ENCODE results near the gene SGF29.
"Not testable (repeated sequence)": the region's sequence is repeated elsewhere in the genome, so short reads cannot be mapped to it uniquely, and the experiment has no call there.

SGF29 gene

DNA sequence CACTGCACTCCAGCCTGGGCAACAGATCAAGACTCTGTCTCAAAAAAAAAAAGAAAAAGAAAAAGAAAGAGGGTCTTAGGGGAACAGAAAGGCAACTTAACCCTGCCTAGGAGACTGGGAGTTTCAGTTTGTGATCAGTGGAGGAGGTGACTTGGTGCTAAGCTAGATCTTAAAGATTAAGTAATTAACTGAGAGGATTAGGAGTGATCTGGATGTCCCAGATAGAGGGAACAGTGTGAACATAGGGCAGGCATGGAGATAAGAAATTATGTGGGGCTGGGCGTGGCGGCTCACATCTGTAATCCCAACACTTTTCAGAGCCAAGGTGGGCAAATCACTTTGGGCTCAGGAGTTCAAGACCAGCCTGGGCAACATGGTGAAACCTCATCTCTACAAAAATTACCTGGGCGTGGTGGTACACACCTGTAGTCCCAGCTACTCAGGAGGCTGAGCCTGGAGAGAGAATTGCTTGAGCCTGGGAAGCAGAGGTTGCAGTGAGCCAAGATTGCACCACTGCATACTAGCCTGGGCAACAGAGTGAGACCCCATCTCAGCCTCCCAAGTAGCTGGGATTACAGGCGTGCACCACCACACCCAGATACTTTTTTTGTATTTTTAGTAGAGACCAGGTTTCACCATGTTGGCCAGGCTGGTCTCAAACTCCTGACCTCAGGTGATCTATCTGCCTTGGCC lies 12.7 kb downstream of the SGF29 start:
- not testable (repeated sequence) for DNase-seq (ENCODE audit: low spot score)

DNA sequence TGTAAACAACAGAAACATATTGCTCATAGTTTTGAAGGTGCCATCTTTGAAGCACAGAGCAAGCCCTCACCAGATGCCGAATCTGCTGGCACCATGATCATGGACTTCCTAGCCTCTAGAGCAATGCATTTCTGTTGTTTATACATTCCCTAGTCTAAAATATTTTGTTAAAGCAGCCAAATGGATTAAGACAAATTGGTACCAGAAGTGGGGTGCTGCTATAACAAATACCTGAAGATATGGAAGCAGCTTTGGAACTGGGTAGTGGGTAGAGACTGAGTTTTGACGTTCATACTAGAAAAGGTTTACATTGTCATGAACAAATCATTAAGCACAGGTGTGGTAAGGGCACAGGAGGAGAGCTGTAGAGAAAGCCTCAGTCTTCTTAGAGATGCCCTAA lies 13.6 kb downstream of the SGF29 start:
- no peak for DNase-seq (ENCODE audit: low spot score)

DNA sequence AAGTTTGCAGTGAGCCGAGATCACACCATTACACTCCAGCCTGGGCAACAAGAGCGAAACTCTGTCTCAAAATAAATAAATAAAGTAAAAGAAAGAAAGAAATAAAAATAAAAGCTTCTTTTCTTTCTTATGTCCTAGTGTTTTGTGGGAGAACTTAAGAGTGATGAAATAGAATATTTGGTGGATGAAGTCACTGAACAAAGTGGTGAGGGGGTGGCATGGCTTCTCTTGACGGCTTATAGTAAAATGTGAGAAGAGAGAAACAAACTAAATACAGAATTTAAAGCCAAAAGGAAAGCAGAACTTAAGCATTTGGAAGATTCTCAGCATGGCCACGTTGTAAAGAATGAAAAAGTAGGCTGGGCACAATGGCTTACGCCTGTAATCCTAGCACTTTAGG lies 15.3 kb downstream of the SGF29 start:
- no peak for DNase-seq (ENCODE audit: low spot score)

DNA sequence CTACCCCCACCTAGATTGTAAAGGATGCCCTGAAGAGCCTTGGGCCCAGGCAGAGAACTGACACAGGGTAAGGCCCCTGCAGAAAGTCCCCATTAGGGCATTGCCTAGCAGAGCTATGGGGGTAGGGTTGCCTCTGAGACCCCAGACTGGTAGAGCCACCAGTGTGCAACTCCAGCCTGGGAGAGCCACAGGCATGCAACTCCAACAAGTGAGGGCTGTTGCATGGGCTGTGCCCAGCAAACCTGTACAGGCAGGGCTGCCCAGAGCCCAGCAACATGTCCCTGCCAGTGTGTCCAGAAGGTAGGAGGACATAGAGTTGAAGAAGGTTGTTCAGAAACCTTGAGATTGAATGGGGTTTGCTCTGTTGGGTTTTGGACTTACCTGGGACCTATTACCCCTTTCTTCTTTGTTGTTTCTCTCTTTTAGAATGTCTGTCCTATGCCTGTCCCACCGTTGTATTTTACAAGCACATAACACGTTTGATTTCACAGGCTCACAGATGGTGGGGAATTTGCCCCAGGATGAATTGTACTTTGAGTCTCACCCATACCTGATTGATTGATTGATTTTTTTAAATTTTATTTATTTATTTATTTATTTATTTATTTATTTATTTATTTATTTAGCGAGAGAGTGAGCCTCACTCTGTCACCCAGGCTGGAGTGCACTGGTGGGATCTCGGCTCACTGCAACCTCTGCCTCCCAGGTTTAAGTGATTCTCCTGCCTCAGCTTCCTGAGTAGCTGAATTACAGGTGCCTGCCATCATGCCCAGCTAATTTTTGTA lies 16.4 kb downstream of the SGF29 start:
- no peak for DNase-seq (ENCODE audit: low spot score)

DNA sequence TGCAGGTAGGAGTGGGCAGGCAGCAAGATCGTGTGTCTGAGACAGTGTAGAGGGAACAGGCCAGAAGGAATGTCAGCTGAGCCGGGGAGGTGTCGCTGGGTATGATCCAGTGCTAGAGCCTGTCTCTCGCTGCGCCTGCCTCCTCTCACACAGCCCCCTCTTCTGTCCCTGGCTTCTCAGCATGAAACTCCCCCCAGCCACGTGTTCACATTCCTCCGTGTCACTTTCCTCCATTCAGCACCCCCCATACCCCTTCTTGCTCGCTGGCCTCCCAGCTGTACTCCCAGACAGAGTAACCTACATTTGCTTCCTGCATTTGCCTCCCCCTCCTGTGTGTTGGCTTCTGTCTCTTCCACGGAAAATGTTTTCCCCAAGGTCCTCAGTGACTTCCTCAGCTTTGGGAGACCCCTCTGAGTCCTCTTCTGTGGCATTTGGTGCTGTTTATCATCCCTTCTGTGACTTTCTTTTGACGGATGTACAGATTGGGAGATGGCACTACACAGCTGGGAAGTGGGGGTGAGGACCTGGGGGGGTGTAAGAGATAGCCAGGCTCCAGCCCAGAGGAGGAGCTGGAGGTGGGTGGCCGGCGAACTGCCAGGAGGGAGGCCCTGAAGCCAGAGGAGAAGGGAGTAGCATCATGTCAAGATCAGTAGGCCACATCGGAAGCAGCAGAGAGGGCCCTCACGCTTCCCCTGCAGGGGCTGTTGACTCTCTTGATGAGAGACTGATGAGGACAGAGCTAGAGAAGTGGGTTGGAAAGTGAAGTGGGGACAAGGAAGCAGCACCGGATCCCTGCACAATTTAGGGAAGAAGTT lies 19.2 kb downstream of the SGF29 start:
- DNase-seq (ENCODE audit: low spot score): no peak

DNA sequence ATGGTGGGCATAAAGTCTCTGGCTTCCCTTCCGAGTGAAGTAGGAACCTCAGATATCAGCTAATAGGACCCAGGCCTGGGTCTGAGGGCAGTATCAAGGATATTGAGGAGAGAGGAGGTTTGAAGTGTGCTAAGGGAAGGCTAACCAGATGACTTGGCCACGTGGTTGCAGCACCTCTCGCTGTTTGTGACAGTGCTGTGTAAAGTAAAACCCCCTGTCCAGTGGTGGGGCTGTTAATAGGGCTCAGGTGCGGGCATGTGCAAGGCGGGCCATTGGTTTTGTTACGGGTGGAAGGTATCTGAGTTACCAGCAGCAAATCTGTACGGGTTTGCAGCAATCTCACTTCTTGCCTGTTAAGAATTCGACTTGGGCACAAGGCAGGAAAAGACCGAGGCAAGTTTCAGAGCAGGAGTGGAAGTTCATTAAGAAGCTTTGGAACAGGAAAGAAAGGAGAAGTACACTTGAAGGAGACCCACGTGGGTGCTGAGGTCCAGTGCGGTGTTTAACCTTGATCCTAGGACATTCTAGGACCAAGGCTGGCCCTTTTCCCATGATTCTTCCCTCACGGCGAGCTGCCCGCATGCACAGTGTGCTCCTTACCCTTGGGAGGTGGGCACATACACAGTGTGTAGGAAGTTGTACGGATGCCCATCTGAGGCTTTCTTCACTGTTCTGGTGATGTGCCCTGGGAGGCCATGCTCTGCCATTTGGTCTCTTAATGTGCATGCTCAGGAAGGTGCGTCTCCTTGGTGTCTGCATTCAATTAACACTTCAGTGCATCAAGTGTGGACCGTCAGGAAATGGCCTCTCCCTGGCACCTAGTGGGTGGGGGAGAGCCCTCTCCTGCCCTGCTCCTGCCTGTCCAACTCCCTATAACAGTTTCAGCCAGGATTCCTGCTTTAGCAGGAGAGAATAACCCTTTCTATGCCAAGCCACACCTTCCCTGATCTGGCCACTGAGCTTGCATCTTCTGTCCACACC lies 20.3 kb downstream of the SGF29 start:
- DNase-seq (ENCODE audit: low spot score): no peak

DNA sequence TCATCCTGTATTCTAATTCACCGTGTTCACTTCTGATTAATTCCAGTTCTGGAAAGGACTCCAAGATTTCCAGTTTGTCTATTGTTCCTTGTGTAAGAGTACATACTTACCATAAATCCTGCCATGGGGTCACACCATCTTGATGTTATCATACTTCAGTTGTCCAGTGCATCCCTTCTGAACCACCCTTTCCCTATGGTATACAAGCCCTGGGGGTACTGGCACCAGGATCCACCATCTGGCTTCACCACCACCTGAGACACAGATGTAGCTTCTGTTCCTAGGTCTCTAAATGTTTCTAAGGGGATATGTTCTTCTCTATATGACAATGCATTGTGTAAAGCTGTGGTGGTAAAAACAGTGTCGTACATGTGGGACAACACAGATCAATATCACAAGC lies 21.2 kb downstream of the SGF29 start:
- DNase-seq (ENCODE audit: low spot score): no peak

DNA sequence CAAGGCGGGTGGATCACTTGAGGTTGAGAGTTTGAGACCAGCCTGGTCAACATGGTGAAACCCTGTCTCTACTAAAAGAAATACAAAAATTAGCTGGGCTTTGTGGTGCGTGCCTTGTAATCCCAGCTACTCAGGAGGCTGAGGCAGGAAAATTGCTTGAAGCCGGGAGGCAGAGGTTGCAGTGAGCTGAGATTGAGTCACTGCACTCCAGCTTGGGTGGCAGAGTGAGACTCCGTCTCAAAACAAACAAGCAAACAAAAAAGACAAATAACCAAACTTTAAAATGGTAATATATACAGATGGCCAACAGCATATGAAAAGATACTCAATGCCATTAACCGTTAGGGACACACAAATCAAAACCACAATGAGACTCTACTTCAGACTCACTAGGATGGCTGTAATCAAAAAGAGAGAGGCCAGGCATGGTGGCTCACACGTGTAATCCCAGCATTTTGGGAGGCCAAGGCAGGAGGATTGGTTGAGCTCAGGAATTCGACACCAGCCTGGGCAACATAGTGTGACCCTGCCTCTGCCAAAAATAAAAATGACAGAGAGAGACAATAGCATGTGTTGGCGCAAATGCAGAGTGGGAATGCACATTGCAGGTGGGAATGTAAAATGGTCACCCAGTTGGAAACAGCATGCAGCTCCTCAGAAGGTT lies 21.9 kb downstream of the SGF29 start:
- no peak for DNase-seq (ENCODE audit: low spot score)

DNA sequence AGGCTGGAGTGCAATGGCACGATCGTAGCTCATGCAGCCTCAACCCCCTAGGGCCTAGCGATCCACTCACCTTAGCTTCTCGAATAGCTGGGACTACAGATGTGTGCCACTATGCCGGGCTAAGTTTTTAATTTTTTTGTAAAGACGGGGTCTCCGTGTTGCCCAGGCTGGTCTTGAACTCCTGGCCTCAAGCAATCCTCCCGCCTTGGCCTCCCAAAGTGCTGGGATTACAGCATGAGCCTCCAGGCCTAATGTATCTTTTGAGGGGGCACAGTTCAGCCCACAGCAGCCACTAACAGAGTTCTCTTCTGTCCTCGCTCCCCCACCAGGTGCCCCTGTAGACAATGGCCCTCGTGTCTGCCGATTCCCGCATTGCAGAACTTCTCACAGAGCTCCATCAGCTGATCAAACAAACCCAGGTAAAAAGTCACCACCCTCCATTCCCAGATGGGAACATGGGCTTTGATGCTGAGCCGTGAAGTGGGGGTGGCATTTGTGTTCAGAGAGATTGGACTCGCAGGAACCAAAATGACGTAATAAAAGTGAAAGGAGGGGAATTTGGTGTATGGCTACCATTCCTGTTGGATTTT lies 27.1 kb downstream of the SGF29 start:
- DNase-seq (ENCODE audit: low spot score): no peak

DNA sequence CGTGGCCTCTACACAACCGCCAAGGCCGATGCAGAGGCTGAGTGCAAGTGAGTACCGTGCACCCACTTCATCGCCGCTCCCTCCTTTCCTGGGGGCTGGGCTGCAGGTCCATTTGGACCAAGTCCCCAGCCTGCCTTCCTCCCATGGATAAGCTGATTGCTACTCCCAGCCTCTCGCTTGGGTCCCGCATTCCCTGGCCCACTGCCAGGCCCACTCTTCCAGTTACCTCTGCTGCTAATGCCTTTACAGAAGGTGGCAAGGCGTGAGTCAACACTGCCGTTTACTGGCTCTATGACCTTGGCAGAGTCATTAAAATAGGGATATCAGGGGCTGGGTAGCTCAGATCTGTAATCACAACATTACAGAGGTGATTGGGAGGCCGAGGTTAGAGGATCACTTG lies 32.0 kb downstream of the SGF29 start:
- DNase-seq (ENCODE audit: low spot score): no peak

DNA sequence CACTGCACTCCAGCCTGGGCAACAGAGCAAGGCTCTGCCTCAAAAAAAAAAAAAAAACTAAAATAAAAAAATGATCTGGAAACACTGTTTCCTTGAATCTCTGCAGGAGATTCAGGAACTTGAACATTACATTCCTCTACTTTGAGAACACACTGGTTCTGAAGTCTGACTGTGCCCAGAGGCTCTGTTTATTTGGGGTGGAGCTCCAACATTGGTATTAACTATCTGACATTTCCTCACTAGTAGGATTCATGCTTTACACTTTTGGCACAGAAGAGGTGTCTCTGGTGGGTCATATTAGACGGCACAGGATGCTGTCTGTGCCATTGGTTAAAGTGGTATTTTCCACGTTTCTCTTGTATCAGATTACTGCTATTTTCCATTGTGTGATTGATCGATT lies 32.7 kb downstream of the SGF29 start:
- DNase-seq (ENCODE audit: low spot score): no peak

DNA sequence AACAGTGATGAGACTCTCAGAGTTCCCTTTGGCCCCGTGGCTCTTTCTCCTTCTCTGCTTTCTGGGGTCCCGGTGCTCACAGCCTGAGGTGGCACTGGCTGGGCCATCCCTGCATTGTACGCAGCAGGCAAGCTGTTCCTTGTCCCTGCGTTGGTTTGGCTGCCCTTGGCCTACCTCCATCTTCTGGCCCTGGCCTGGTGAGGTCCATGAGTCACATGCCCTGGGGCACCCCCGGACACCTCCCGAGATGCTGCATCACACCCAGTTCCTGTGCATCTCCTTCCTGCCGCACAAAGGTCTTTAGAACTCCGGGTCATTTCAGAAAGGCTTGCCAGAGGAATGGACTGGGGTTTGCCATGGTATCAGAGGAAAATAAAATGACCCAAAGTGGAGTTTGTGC lies 33.7 kb downstream of the SGF29 start:
- no peak for DNase-seq (ENCODE audit: low spot score)

DNA sequence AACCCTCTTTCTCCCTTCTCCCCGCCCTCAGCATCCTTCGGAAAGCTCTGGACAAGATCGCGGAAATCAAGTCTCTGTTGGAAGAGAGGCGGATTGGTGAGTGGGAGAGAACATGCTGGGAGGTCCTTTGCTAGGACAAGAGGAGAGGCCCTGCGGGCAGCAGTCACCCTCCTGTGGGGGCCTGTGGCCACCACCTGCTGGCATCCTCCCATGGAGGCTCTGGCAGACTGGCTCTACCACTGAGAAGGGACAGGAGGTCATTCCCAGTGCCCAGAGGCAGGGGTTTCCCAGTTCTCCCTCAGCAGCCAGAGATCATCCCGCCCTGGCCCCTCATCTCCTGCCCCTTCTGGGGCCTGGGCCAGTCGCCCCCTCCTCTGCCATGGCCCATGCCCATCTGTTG lies 35.3 kb downstream of the SGF29 start:
- DNase-seq (ENCODE audit: low spot score): no peak

DNA sequence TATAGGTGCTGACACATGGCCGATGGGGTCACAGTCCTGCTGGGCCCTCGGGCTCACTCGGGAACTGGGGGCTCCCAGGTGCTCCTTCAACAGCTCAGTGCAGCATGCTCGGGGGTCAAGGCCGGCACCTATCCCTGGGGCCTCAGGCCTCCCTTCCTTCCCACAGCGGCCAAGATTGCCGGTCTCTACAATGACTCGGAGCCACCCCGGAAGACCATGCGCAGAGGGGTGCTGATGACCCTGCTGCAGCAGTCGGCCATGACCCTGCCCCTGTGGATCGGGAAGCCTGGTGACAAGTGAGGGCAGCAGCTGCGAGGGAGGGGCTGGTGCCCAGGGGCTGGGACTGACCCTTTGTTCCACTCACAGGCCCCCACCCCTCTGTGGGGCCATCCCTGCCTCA lies 36.2 kb downstream of the SGF29 start:
- DNase-seq (ENCODE audit: low spot score): no peak

DNA sequence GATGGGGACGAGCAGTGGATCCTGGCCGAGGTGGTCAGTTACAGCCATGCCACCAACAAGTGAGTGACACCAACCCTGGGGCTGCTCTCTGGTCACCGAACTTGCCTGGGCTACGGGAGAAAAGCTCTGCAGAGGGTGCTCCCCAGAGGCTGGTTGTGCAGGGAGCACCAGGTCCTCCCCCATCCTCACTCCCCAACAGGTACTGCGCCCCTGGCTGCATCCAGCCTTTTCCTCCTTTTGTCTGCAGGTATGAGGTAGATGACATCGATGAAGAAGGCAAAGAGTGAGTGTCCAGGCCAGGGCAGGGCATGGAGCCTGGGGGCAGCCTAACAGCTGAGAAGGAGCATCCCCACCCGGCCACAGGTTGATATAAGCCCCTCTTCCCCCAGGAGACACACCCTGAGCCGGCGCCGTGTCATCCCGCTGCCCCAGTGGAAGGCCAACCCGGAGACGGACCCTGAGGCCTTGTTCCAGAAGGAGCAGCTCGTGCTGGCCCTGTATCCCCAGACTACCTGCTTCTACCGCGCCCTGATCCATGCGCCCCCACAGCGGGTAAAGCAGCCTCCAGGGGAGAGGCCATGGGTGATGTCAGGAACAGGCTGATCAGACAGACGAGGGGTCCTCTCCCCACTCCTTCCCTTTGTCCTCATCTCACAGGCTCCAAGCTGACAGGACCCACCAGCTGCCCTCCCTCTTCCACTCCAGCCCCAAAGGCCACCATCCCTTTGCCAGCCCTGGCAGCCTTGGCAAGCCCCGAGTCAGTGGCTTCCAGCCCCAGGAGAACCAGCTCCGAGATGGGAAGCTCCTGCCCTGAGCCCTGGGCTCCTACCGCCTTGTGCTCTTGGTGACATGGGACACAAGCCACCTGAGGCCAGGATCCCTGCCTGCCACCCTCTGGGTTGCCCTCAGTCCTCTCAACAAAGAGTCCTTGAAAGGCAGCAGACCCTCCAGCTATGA lies 36.9 kb downstream of the SGF29 start:
- no peak for DNase-seq (ENCODE audit: low spot score)

DNA sequence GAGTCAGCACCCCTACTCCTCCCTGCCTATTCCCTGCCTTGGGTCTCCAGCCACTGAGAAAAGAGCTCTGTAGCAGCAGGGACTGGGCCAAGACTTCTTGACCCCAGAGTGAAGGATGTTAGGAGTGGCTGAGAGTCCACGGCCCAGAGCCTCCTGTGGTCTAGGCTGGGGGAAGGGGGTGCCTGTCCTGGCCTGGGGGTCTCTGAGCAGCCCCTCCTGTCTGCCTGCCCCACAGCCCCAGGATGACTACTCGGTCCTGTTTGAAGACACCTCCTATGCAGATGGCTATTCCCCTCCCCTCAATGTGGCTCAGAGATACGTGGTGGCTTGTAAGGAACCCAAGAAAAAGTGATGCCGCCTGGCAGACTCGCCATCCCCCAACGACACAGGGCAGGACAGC lies 37.6 kb downstream of the SGF29 start:
- DNase-seq (ENCODE audit: low spot score): no peak

DNA sequence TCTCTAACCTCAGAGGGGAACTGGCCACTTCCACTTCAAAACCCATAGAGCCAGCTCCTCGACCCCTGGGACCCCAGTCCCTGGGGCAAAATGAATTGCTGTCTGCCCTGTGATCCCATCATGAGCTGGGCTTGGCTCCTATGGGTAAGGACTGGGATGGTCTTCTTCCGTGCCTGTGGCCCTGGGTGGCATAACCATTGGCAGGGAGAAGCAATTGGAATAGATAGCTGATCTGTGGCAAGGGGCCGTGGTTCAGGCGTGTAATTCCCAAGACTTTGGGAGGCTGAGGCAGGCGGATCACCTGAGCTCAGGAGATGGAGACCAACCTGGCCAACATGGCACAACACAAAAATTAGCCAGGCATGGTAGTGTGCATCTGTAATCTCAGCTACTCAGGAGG lies 38.8 kb downstream of the SGF29 start:
- no peak for DNase-seq (ENCODE audit: low spot score)

DNA sequence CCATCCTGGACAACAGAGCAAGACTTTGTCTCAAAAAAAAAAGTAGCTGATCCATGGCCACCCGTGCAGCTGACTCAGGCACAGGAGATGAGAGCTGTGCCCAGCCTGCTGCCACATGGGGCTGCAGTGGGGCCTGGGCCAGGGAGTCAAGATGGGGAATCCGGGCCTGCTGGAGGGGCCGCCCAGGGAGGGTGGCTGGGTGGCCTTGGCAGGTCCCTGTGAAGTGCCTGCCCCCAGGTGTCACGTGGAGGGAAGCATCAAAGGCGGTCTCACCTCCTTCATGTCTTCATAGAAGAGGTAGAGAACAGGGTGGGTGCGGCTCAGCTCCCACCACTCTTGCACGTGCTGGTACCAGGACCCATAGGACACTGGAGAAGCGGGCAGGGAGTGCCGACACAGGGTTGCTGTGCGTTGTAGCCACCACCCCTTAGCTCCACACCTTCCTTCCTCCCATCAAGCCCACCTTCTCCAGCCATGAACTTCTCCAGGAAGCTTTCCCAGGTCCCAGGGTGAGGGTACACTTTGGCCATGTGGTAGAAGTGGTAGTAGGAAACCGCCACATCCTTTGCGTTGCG lies 39.3 kb downstream of the SGF29 start:
- no peak for DNase-seq (ENCODE audit: low spot score)

DNA sequence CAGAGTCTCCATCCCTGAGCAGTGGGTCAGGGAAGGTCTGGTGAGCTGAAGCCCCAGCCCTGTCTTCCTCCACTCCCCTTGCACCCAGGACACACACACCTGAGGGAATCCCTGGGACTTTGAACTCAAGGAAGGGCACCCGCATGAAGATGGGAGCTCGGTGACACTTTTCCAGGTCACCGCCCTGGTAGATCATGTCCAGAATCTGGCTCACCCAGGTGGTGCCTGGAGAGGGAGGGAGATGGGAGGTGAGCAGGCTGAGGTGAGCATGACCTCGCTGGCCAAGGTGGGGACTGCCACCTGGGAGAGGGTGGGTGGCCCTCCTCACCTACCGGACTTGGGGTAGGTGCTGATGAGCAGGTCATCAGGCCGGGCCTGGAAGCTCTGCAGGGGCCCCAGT lies 41.7 kb downstream of the SGF29 start:
- DNase-seq (ENCODE audit: low spot score): not testable (repeated sequence)

All from hematopoietic multipotent progenitor cell treated with erythropoietin and hydrocortisone succinate and interleukin-3 and kit ligand, for 17 days (in vitro differentiated cells).